HG02938 (cell line): Measurements from ENCODE around the gene IL23A.
"Not testable (repeated sequence)": the region's sequence is repeated elsewhere in the genome, so short reads cannot be mapped to it uniquely, and the experiment has no call there.

Experiments
- ATAC-seq: cut with Tn5 transposase; IDR thresholded peaks from one replicate; pipeline ENCODE4 v1.9.1; 2021; ENCODE audit warnings: mild to moderate bottlenecking, moderate library complexity; ENCODE audit not compliant: unreplicated experiment

IL23A gene

DNA sequence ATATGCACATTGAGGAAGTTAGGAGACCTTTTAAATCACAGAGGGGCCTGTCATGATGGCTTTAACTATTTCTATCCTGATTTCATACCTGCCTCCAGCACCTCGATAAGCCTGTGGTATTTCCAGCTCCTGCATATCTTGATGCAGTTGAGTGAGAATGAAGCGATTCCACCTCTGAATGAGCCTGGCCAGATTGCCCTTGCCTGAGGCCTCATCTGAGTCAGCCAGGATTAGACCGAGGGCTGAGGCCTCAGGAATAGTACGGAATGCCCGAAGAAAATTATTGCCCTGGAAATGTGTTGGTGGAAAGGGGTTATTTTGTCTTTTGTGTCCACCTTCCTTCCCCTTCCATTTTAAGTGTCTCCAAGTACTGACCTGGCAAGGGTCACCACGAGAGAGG lies 14.5 kb upstream of the IL23A start:
- ATAC-seq, result no peak

DNA sequence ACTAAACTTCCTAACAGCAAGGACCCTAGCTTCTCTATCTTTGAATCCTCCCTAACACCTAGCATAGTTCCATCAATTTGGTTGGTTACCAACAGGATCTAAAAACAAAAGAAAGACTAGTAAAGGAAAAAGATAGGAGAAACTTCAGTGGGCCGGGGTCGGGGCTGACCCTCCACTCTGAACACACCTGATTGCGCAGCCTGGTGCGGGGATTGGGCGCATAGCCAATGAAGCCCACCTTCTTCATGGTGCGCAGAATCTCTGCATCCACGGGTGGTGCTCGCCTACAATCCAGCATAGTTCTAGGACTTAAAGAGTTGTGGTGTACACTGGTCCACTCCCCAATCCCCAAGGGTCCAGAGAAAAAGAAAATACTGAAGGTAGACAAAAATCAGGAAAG lies 12.6 kb upstream of the IL23A start:
- no peak for ATAC-seq

DNA sequence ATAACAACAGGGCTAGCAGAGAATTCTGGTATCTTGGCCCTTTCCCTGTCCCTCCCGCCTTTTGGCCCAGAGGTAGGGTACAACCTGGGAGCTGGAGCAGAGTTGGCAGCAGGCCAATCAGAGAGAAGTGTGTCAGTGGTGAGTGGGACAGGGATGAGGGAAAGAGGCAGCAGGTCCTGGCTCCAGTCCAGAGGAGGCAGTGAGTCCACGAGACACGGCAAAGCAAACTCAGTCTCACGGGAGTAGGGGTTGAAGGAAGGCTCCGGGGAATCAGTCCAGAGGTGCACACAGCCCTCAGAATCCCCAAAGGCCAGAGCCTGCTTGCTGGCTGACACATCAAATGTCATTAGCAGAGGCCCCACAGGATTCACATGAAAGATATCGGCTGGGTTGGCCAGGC lies 12.2 kb upstream of the IL23A start:
- no peak for ATAC-seq

DNA sequence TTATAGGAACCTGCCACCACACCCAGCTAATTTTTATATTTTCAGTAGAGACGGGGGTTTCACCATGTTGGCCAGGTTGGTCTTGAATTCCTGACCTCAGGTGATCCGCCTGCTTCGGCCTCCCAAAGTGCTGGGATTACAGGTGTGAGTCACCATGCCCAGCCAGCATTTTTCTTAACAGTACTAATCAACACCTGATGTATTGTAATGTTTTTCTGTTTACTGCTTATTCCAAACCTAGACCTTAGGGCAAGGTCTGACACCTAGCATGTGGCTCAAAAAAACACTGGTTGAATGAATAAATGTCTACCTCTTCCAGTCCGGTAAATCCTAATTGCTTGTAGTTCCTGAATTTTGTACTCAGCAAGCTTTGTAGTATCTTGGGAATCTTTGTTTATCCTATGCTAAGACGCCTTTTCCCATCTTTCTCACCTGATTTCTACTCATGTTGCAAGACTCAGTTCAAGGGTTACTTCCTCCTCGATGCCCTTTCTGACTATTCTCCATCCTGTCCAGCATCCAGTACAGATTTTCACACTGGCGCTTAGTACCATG lies 7.7 kb upstream of the IL23A start:
- no peak for ATAC-seq

DNA sequence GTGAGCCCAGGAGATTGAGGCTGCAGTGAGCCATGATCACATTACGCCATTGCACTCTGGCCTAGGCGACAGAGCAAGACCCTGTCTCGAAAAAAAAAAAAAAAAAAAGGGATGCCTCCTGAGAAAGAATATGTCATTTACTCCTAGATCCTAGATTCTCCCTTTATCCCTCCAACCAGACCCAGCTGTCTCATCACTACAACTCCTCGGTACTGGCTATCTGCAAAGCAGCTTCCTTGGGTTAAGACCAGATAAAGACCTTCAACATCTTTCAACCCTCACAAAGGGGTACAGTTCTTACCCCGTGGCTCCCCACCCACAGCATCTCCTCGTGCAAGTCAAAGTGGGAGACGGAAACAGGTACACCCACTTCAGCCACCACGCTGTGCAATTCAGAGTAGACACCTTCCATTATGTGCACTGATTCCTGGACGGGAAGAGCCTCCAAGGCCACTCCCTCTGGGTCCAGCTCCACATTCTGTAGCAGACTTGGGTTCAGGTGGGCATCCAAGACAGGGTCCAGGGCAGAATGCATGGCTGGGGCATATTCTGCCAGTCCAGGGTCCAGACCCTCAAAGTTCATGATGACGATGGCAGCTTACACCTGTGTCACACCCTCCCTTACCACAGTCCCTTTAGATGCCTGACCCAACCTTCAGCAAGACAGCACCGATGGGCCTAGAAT lies 6.0 kb upstream of the IL23A start:
- no peak for ATAC-seq

DNA sequence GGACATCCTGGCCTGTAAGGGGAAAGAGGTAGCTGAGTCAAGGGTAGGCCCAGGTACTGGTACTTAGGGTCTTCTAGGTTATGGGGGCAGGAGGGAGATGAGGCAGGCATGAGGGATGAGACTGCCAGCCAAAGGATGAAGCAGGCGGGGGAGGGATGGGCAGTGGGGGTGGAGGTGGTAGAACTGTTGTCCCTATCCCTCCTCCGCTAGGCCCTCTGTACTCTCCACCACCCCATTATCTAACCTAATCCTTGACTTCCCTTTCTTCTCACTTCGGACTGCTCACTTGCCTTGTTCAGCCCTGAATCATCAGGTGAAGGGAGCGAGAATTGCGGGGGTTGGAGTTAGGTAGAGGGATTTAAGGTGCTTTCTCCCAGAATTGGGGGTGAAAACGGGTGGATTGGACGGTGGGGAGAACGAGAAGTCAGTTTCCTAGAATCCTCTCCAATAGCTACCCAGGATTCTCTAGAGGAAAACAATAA lies 5.4 kb upstream of the IL23A start:
- peak; percentile 6 for ATAC-seq

DNA sequence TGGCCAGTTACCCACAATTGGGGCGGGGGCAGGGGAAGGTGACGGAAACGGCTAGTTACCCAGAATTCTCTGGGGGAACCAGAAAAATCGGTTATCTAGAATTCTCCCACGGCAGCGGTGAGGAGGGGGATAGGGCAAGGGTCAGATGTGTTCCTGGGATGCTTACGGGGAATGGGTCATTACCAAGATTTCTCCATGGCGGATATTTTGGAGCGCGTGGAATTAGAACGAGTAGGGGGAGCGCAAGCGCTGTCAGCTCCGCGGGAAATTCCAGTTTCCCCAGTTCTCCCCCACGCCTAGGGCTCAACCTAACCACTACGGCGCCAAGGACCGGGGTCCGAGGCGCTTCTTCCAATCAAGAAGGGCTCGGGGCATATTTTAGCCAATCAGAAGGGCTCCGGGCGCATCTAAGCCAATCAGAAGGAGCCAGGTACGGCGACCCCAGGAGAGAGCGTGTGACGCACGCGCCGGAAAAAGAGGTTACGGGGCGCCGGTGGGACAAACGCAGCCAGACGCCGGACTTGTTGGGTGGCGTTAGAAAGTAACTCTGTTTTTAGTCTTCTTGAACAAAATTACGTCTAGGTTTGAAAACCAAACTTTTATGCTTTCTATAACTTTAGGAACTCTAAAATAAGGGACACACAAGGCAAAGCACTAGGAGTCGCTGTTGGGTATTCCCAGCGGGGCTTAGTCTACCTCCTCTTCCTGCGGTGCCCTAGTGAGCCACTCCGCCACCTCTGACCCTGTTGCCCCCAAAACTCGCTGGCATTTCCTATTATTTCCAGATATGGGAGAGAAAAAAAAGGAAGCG lies 4.8 kb upstream of the IL23A start, which contains the start of gene PAN2:
Gene PAN2, minus strand, starts transcription at position 322 of the 811 bp plus-strand sequence. CDS start 906 bp downstream, outside the sequence.
- peak; percentile 94 for ATAC-seq

DNA sequence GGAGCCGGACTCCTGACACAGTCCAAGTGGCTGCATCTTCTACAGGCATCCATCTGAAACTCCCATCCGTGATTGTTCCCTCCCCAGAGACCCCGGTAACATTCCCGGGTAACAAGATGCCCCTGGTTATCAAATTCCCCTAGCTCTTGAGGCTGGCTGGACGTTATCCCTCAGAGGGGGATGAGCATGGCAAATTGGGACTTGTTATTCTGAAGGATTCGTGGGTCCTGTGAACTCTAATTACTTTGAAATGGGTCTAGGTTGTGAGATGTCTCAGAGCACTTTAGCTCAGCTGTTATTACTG lies 4.2 kb upstream of the IL23A start:
- ATAC-seq, result no peak

DNA sequence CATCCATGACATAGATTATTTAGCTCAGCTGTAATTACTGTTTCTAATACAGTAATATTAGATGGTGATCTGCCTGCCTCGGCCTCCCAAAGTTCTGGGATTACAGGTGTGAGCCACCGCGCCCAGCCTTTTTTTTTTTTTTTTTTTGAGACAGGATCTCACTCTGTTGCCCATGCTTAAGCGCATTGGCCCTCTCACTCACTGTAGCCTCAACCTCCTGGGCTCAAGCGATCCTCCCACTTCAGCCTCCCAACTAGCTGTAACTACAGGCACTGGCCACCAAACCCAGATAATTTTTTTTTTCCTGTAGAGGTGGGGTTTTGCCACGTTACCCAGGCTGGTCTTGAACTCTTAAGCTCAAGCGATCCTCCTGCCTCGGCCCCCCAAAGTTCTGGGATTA lies 3.2 kb upstream of the IL23A start:
- not testable (repeated sequence) for ATAC-seq

DNA sequence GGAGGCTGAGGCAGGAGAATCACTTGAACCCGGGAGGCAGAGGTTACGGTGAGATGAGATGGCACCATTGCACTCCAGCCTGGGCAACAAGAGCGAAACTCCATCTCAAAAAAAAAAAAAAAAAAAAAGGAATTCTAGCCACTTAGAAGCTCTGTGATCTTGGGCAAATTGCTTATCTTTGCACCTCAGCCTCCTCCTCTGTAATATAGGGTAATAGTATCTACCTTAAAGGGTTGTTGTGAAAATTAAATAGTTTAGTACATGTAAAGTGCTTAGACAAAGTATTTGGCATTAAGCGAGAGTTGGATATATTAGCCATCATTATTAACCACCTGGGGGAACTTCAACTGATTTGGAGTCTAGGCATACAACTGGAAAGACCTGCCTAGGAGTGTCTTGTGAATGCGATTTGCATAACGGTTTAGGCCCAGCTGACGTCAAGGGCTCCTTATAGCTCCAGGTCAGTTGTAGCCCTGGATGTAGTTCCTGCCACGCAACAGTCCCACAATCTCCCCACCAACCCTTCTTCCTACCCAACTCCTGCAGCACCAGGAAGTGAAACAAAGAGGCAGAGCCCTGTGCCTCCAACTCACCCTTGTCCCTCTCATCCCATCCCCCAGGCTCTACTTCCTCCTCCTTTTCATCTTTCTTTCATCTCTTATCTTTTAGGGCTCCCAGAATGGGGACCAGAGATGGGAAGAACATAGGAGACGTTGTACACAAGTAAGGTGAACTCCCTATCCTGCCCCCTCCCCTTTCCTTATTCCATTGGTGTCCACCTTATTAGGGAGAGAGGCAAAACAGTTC lies 2.1 kb upstream of the IL23A start:
- ATAC-seq, result no peak

DNA sequence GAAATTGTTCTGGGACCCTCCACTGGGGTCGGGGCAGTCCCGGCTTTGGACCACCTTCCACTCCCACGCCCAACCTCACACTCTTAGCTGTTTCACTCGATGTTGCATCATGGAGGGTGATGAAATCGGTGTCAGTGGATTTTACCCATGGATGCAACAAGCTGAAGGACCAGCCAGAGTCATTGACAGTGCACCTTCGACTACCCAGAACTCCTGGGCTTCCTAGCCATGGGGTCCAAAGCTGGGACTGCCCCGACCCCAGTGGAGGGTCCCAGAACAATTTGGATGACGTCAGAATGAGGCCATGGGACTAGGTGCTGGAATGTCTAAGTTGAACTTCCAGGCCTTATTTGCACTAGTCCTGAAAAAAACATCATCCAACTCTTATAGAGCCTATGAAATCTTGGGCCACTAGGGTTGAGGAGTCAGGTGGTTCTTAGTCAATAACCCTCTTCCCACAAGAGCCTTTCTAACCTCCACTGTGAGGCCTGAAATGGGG lies 882 bp upstream of the IL23A start:
- ATAC-seq, result no peak

DNA sequence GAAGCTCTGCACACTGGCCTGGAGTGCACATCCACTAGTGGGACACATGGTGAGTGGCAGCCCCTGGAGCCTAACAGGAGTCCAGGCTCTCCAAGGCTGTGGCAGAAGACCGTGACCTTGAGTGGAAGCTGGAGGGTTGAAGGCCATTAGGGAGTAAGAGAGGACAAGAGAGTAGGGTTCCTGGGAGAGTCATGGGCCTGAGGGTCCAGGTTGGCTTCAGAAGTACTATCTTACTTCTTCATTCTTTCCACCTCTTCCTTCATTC lies 406 bp downstream of the IL23A start:
- ATAC-seq, result no peak

DNA sequence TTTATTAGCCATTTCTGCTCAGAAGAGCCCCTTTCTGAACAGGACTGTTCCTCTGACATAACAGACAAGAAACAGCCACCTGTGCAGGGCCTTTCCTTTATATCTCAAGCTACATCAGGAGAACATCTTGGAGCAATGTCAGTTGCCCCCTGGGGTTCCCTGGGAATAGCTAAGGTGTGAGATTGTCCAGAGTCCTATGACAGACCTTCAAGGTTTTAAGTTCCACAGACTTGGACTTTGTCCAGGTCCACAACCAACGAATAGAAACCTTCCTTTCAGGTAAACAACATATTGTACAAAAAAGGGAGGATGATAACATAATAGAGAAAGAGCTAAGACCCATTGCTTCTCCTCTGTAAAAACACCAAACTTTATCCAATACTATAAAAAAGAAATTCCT lies 2.9 kb downstream of the IL23A start:
- no peak for ATAC-seq

DNA sequence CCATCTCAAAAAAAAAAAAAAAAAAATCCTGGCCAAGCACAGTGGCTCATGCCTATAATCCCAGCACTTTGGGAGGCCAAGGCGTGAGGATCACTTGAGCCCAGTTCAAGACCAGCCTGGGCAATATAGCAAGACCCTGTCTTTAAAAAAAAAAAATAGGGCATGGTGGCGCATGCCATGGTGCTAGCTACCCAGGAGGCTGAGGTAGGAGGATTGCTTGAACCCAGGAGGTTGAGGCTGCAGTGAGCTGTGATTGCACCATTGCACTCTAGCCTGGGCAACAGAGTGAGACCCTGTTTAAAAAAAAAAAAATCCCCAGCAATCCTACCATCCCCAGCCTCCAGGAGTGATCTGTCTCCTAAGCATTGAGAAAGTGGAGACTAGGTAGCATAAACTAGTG lies 3.6 kb downstream of the IL23A start:
- ATAC-seq, result not testable (repeated sequence)

DNA sequence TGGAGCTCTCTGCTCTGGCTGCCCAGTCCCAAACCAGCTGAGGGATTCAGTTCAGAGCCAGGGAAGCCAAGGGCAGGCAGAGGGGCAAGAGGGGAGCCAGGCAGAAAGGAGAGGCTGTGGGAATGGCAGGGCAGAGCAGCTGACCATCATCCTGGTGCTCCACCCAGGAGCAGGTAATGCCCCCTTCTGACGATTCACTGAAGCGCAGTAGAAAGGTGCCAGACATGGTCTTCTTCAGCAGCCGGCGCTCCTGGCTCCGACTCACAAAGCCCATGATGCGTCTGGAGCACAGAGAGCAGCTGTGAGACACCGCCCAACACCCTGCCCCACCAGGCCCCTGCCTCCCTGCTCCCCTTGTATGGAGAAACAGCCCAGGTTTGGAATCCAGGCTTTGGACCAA lies 8.0 kb downstream of the IL23A start:
- ATAC-seq, result no peak

DNA sequence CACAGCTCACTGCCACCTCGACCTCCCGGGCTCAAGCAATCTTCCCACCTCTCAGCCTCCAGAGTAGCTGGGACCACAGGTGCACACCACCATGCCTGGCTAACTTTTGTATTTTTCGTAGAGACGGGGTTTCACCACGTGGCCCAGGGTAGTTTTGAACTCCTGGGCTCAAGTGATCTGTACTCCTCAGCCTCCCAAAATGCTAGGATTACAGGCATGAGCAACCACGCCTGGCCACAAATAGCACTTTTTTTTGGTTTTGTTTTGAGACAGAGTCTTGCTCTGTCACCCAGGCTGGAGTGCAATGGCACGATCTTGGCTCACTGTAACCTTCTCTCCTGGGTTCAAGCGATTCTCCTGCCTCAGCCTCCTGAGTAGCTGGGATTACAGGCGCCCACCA lies 8.6 kb downstream of the IL23A start:
- ATAC-seq, result not testable (repeated sequence)

DNA sequence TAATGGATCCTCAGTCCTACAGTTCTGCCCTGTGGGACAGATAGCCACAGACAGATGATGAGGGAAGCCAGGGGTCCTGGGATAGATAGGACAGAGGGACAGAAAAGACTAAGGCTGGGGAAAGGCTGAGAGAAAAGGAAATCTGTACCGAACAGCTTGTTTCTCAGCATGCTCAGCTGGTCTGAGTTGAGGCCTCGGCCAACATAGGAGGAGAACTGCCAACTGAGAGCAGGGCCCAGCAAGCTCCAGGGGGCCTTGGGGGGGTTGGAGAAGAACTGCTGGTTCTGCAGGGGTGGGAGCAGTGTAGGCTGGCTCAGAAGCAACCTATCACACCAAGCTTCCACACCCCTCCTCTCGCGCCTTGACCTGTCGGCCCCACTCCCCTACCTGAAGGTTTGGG lies 10.1 kb downstream of the IL23A start:
- ATAC-seq, result no peak

DNA sequence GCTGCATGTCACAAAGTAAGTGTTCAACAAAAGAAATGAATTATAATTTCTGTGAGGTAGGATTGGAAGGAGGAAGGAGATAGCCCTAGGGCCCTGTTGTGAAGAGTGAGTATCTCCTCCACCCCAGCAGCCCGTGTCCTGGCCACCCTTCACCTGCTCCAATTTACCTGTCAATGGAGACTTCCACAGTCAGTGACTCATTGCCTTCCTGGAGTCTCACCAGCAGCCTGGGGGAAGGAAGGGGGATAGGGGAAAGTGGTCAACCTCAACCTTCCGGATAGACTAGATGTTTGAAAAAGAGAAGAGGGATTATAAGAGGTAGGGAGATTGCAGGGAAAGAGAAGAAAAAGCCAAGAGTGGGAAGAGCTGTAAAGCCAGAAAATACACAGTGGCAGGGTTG lies 12.0 kb downstream of the IL23A start:
- ATAC-seq, result no peak

DNA sequence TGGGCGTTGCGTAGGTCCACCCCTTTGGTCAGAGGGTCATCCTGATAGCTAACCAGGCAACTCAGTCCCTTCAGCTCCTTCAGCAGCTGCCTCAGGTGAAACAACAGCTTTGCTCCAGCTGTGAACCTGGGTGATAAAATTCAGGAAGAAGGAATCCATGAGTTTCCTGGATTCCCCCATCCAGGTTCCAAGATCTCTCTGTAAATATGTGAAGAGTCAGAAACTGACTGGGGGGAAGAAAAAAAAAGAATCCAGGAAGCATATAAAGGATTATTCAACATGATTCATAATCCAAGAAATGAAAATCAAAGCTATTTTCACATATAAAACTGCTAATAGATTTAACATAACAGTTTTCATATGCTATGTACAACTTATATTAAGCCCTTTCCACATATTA lies 12.6 kb downstream of the IL23A start:
- ATAC-seq, result no peak

DNA sequence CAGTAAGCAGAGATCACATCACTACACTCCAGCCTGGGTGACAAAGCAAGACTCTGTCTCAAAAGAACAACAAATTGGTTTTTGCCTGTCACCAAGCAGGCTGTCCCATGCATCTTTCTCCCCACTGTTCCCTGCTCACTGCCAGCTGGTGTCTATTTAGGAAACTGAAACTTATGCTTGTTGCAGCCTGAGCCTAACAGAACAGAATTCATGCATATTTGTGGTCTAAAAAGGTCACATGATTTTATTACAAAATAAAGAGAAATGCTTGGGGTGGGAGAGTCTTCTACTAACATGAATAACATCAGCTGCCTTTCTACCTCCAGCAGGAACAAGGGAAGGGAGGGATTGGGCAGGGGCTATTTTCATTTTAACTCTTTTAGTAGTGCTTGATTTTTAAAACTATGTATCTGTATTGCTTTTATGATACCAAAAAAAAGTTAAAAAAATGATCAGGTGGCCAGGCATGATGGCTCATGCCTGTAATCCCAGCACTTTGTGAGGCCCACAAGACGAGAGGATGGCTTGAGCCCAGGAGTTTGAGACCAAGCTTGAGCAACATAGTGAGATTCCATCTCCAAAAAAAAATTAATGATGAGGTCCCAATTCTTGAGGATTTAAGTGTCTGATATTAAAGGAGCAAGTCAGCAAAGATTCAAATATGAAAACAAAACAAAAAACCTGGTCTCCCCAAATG lies 20.3 kb downstream of the IL23A start:
- ATAC-seq, result no peak
